Muscle layer of colon (tissue), 2 donors: ENCODE data around the gene FAR2.

ENCODE experiments used
- H3K27ac ChIP-seq: one replicate; pipeline ENCODE4 v1.7.0; 2013; ENCODE audit warnings: low read depth, mild to moderate bottlenecking, low read length, moderate library complexity
- H3K27me3 ChIP-seq, 2 donors: one replicate each; pipeline ENCODE4 v1.7.0; 2013; ENCODE audit warnings: low read length in 2 of 2, mild to moderate bottlenecking in 2 of 2; ENCODE audit not compliant: insufficient read depth in 2 of 2, control insufficient read depth in 1 of 2
- H3K36me3 ChIP-seq: one replicate; pipeline ENCODE4 v1.7.0; 2013; ENCODE audit warnings: mild to moderate bottlenecking, low read length; ENCODE audit not compliant: insufficient read depth
- H3K4me1 ChIP-seq: one replicate; pipeline ENCODE4 v1.7.0; 2013; ENCODE audit warnings: mild to moderate bottlenecking, low read length; ENCODE audit not compliant: insufficient read depth
- H3K4me3 ChIP-seq, 2 donors: one replicate each; pipeline ENCODE4 v1.7.0; 2013; ENCODE audit warnings: low read length in 2 of 2, low read depth in 1 of 2, mild to moderate bottlenecking in 1 of 2, moderate library complexity in 1 of 2
- H3K9ac ChIP-seq: one replicate; pipeline ENCODE4 v1.7.0; 2013; ENCODE audit warnings: low read length
- H3K9me3 ChIP-seq: one replicate; pipeline ENCODE4 v1.7.0; 2013; ENCODE audit warnings: mild to moderate bottlenecking, low read length
- donor health status: abdominal sarcoma.
- donor health status: Adenocarcinoma of cecum.

FAR2 gene

GRCh38 chr12:29211696-29212095 lies 62.6 kb downstream of the FAR2 start:
- H3K27ac ChIP-seq = no peak overlapping the region
- H3K4me1 ChIP-seq = peaks cover 11% of the 10 kb centered on the region
- no peak overlapping the region for H3K9ac ChIP-seq
- no peak overlapping the region for H3K4me3 ChIP-seq
- H3K27me3 ChIP-seq = no peaks in the 10 kb centered on the region
- H3K36me3 ChIP-seq = no peaks in the 10 kb centered on the region
- H3K9me3 ChIP-seq = no peaks in the 10 kb centered on the region

DNA sequence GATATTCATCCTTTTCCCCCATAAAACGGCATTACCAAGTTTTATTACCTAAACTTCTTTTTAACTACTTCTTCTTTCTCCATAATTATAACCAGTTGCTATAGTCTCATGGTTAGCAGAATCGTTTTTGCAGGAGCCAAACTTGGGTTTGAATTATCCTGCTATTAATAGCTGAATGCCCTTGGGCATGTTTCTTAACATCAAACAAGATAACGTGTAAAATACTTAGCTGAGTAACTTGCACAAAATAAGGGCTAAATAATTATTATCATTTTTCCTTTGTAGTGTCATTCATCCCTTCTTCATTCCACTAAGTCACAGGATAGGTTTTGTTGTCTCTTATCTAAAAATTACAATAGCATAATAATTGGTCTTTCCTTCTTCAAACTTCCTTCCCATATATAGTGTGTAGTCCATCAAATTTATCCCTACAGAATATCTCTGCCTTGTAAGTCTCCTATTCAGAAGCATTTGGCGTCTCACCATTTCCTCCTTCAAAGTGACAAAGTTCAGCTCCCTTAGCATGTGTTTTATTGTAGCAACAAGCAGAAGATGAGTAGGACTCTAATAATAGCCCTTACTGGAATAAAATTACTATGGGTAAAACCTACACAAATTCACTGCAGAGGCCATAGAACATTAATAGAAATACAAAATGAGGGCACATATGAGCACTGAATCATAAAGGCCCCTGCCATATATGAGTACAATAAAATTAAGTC lies 63.8 kb downstream of the FAR2 start:
- no peak overlapping the region for H3K9ac ChIP-seq
- H3K36me3 ChIP-seq = no peaks in the 10 kb centered on the region
- no peaks in the 10 kb centered on the region for H3K27me3 ChIP-seq
- H3K27ac ChIP-seq = no peak overlapping the region
- H3K4me3 ChIP-seq = peak overlapping the region in 1 of 2 donors; percentile 13
- peaks cover 11% of the 10 kb centered on the region for H3K4me1 ChIP-seq
- no peaks in the 10 kb centered on the region for H3K9me3 ChIP-seq

- Histone ChIP-seq H3K36me3 (no peaks in the 10 kb centered on the region), H3K27me3 (no peaks in the 10 kb centered on the region)
These were observed 67.2 kb downstream of the FAR2 start for GRCh38 chr12:29216266-29216665.

GRCh38 chr12:29216797-29217575 lies 67.9 kb downstream of the FAR2 start:
- no peak overlapping the region for H3K27ac ChIP-seq
- no peaks in the 10 kb centered on the region for H3K9me3 ChIP-seq
- H3K4me1 ChIP-seq = peaks cover 11% of the 10 kb centered on the region
- H3K9ac ChIP-seq = no peak overlapping the region
- no peaks in the 10 kb centered on the region for H3K36me3 ChIP-seq
- H3K4me3 ChIP-seq = no peak overlapping the region
- H3K27me3 ChIP-seq = no peaks in the 10 kb centered on the region

More at GRCh38 chr12:29216266-29216665, 67.2 kb downstream of the FAR2 start:
- no peak overlapping the region for H3K4me3 ChIP-seq
- H3K9me3 ChIP-seq = no peaks in the 10 kb centered on the region
- H3K9ac ChIP-seq = no peak overlapping the region
- no peak overlapping the region for H3K27ac ChIP-seq
- H3K4me1 ChIP-seq = peaks cover 11% of the 10 kb centered on the region

DNA sequence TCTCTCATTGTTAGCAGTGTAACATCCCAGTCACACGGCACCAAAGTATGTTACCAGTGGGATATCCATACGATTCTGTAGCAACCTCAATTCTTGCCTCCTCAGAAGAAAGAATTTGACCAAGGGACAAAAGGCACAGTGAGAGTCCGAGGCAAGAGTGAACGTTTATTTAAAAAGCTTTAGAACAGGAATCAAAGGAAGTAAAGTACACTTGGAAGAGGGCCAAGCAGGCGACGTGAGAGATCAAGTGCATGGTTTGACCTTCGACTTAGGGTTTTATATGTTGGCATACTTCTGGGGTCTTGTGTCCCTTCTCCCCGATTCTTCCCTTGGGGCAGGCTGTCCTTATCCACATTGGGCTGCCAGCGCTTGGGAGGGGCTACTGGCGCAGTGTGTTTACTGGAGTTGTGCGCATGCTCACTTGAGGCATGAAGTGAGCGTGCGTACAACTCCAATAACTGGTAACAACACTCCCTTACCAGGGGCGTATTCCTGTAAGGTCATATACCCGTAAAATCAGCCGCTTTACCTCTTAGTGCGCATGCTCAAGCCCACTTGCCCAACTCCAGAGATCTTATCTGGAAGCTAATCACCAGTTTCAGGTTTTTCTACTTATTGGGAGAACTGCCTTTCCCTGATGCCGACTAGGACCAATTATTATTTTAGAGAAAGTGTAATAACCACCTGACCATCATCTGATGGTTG lies 71.7 kb downstream of the FAR2 start:
- no peak overlapping the region for H3K4me3 ChIP-seq
- no peaks in the 10 kb centered on the region for H3K27me3 ChIP-seq
- no peaks in the 10 kb centered on the region for H3K9me3 ChIP-seq
- H3K27ac ChIP-seq = no peak overlapping the region
- H3K9ac ChIP-seq = no peak overlapping the region
- H3K36me3 ChIP-seq = no peaks in the 10 kb centered on the region
- no peaks in the 10 kb centered on the region for H3K4me1 ChIP-seq

GRCh38 chr12:29222200-29222599 lies 73.1 kb downstream of the FAR2 start:
- H3K9ac ChIP-seq = no peak overlapping the region
- no peaks in the 10 kb centered on the region for H3K36me3 ChIP-seq
- no peaks in the 10 kb centered on the region for H3K9me3 ChIP-seq
- H3K27ac ChIP-seq = no peak overlapping the region
- no peaks in the 10 kb centered on the region for H3K4me1 ChIP-seq
- H3K27me3 ChIP-seq = no peaks in the 10 kb centered on the region
- H3K4me3 ChIP-seq = no peak overlapping the region

DNA sequence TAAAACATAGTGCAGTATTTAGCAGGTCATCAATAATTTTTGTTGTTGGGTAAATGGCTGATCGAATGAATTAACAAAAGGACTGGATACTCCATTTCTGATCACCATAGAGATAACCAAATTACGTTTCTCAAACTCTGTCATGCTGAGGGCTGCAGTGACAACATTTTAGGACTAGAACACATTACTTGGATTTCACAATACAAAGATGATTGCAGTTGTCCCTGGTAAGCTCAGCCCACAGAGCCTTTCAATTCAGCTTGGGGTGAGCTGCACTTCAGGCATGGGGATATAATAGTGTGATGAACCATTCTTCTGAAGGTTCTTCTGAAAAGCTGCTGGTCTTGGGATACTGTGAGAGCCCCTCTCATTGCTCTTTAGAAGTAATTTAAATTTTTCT lies 74.3 kb downstream of the FAR2 start:
- no peak overlapping the region for H3K9ac ChIP-seq
- no peak overlapping the region for H3K27ac ChIP-seq
- no peaks in the 10 kb centered on the region for H3K27me3 ChIP-seq
- H3K4me1 ChIP-seq = no peaks in the 10 kb centered on the region
- H3K4me3 ChIP-seq = no peak overlapping the region
- H3K36me3 ChIP-seq = no peaks in the 10 kb centered on the region
- no peaks in the 10 kb centered on the region for H3K9me3 ChIP-seq

DNA sequence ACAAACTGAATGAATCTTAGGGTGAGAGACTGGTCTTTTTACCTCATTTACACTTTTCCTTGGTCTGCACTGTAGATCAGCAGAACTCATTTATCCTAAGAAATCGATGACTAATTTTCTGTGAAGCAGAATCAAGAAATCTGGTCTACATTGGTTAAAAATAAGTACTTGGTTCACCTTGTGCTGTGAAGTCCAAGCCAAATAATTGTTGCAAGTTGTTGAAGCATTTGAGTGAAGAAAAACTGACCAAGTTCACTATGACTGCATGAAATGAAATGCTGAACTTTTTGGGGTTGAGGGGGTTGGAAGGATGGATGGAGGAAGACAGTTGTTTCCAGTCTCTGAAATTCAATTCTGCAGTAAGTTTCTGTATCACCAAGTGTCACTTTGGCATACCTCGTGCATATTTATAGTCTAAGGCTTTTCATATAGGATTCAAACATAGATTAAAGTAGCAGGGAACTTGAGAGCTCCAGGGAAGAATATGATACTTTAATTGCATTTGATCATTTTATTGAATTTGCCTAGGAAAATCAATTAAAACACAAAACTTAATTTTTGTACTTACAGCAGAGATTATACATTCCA lies 75.0 kb downstream of the FAR2 start:
- H3K27ac ChIP-seq = no peak overlapping the region
- no peak overlapping the region for H3K4me3 ChIP-seq
- H3K27me3 ChIP-seq = no peaks in the 10 kb centered on the region
- no peak overlapping the region for H3K9ac ChIP-seq
- H3K4me1 ChIP-seq = no peaks in the 10 kb centered on the region
- no peaks in the 10 kb centered on the region for H3K36me3 ChIP-seq
- H3K9me3 ChIP-seq = no peaks in the 10 kb centered on the region

DNA sequence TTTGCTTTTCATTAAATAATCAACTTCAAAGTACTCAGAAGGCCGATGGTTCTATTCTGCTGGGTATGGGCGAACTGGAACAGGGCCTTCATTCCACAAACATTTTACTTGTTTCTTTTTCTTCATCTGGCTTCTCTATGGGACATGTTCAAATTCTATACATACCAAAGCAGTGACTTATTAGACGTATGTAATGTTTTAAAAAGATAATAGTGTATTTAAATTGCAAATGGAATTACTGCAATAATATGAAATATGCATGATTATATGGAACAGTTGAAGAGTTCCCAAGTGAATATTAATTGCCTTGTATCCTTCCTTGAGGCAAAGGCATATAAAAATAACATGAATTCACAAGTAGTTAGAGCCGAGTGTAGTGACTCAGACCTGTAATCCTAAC lies 75.5 kb downstream of the FAR2 start:
- H3K27me3 ChIP-seq = no peaks in the 10 kb centered on the region
- no peak overlapping the region for H3K4me3 ChIP-seq
- H3K36me3 ChIP-seq = no peaks in the 10 kb centered on the region
- H3K9ac ChIP-seq = no peak overlapping the region
- H3K4me1 ChIP-seq = no peaks in the 10 kb centered on the region
- H3K9me3 ChIP-seq = no peaks in the 10 kb centered on the region
- no peak overlapping the region for H3K27ac ChIP-seq

GRCh38 chr12:29225834-29226233 lies 76.8 kb downstream of the FAR2 start:
- Histone ChIP-seq H3K9me3 (no peaks in the 10 kb centered on the region), H3K27ac (no peak overlapping the region), H3K4me1 (no peaks in the 10 kb centered on the region), H3K4me3 (no peak overlapping the region), H3K27me3 (no peaks in the 10 kb centered on the region), H3K9ac (no peak overlapping the region), H3K36me3 (no peaks in the 10 kb centered on the region)

DNA sequence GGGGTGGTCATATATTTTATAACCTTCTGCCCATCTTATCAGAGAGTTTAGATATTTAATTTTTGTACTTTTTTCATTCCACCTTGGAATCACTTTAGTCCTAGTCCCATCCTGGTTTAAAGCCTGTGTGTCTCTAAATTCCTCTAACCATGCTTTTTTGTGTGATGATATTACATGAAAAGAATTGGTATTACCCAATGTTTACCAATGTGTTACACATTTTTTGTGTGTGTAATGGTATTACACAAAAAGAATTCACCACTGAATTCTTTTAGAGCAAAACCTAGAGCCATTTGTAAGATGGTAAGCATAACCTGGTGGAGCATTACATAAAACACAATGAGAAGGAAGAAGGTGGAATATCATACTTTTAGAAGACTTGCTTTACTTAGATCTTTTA lies 77.5 kb downstream of the FAR2 start:
- H3K4me3 ChIP-seq = no peak overlapping the region
- no peaks in the 10 kb centered on the region for H3K36me3 ChIP-seq
- H3K27ac ChIP-seq = no peak overlapping the region
- H3K4me1 ChIP-seq = no peaks in the 10 kb centered on the region
- H3K9me3 ChIP-seq = no peaks in the 10 kb centered on the region
- H3K9ac ChIP-seq = no peak overlapping the region
- no peaks in the 10 kb centered on the region for H3K27me3 ChIP-seq
